ENCODE data around the gene TRAPPC4. TPM values are rescaled to one million over a fixed set of nuclear protein-coding genes. Genes with fewer than 3 reads are reported as not detected.
"Not testable (repeated sequence)": the region's sequence is repeated elsewhere in the genome, so short reads cannot be mapped to it uniquely, and the experiment has no call there.

Gene TRAPPC4
- total RNA-seq, 2 donors from 2014 or later, result 72.6 to 73.2 TPM

DNA sequence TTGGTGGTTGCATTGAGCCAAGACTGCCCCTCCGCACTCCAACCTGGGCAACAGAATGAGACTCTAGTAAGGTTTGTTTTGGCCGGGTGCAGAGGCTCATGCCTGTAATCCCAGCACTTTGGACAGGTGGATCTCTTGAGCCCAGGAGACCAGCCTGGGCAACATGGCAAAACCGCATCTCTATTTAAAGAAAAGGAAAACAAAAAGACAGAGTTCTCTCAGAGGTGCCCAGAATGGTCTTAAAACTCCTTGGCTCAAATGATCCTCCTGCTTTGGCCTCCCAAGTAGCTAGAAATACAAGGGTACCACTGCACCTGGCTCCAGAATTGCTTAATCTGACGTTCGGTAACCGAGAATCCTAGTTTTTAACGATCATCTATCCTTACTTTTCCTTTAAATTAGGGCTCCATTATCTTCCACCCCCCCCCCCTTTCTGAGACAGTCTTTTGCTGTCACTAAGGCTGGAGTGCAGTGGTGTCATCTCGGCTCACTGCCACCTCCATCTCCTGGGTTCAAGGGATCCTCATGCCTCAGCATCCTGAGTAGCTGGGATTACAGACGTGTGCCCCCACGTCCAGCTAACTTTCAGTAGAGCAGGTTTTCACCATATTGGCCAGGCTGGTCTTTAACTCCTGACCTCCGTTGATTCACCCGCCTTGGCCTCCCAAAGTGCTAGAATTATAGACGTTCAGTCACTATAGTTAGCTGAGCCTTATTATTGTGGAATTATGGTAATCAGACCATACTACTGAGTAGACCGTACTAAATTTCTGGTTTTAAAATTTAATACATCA lies 2.2 kb upstream of the TRAPPC4 start:
- Histone ChIP-seq H3K36me3 (no peaks in the 10 kb centered on the region), H3K9ac (ENCODE audit: low read depth in 2 of 2, low read length in 2 of 2) (peak overlapping the region in 1 of 2 donors; percentile 53), H3K27me3 (no peaks in the 10 kb centered on the region), H3K27ac (no peak overlapping the region), H3K4me1 (peaks cover 15% of the 10 kb centered on the region), H3K9me3 (no peaks in the 10 kb centered on the region), H3K4me3 (no peak overlapping the region)
- no peak for DNase-seq
- intact Hi-C loops (cut with DNase I), result no loop called here
- TF ChIP-seq, protein P1, sequence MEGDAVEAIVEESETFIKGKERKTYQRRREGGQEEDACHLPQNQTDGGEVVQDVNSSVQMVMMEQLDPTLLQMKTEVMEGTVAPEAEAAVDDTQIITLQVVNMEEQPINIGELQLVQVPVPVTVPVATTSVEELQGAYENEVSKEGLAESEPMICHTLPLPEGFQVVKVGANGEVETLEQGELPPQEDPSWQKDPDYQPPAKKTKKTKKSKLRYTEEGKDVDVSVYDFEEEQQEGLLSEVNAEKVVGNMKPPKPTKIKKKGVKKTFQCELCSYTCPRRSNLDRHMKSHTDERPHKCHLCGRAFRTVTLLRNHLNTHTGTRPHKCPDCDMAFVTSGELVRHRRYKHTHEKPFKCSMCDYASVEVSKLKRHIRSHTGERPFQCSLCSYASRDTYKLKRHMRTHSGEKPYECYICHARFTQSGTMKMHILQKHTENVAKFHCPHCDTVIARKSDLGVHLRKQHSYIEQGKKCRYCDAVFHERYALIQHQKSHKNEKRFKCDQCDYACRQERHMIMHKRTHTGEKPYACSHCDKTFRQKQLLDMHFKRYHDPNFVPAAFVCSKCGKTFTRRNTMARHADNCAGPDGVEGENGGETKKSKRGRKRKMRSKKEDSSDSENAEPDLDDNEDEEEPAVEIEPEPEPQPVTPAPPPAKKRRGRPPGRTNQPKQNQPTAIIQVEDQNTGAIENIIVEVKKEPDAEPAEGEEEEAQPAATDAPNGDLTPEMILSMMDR (IDR thresholded peaks at IDR 0.05), result no peak

DNA sequence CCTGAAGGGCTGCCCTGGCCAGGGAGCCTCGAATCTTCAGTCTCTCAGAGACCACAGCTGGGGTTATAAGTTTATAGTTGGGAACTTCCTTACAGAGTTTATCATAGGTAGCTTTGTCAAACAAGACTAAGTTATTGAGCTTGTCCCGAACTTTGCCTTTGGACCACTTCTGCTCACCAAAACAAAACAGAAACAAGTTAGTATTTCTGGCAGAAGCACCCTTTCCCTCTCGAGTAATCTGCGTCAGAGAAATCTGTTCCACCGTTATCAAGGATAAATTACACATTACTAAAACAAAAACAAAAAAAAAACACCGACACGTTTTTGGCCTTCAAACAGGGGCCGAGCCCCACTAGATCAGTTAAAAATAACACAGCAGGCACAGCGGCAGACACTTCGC lies 1.2 kb upstream of the TRAPPC4 start:
- DNase-seq; H3K27me3 ChIP-seq; intact Hi-C loops (cut with DNase I); H3K36me3 ChIP-seq; H3K9me3 ChIP-seq: not testable (repeated sequence)
- Histone ChIP-seq H3K27ac (peak overlapping the region; percentile 92), H3K4me3 (peak overlapping the region; percentile 86), H3K9ac (ENCODE audit: low read depth in 2 of 2, low read length in 2 of 2) (peak overlapping the region; percentile 89 to 99), H3K4me1 (peaks cover 15% of the 10 kb centered on the region)

DNA sequence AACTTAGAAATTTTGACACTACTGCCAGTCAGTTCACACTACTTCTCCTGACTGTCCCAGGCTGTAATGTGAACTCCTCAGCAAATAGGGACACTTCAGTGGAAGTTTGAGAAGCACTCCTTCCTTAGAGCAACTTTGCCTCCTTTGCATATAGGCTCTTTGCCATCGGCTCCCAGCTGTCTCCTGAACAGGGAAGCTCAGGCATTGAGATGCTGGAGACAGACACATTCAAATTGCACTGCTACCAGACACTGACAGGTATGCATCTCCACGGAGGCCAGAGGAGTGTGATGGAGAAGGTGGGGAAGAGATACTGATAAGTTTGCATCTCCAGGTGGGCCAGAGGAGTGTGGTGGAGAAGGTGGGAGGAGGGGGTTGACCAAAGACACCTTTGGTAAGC lies 1.4 kb downstream of the TRAPPC4 start:
- H3K27ac ChIP-seq, result no peak overlapping the region
- no peaks in the 10 kb centered on the region for H3K36me3 ChIP-seq
- H3K9me3 ChIP-seq, result no peaks in the 10 kb centered on the region
- intact Hi-C loops (cut with DNase I), result no loop called here
- DNase-seq, result peak; percentile 25
- peak overlapping the region; percentile 86 for H3K4me3 ChIP-seq
- H3K9ac ChIP-seq (ENCODE audit: low read depth in 2 of 2, low read length in 2 of 2), result peak overlapping the region in 1 of 2 donors; percentile 89
- TF ChIP-seq, protein P1 (IDR thresholded peaks at IDR 0.05), result no peak
- peaks cover 18% of the 10 kb centered on the region for H3K4me1 ChIP-seq
- H3K27me3 ChIP-seq, result no peaks in the 10 kb centered on the region

DNA sequence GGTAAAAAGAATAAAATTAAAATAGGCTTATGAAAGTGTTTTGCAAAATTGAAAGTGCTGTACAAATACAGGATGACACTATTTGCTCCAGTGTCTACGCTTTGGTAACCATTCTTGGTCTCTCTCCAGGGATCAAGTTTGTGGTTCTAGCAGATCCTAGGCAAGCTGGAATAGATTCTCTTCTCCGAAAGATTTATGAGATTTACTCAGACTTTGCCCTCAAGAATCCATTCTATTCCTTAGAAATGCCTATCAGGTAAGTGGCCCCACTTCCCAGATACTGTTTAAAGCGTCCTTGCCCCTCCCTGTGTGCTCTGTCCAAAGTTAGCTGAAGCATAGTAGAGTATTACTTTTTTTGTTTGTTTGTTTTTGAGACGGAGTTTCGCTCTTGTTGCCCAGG lies 3.1 kb downstream of the TRAPPC4 start:
- Histone ChIP-seq H3K27me3 (no peaks in the 10 kb centered on the region), H3K36me3 (no peaks in the 10 kb centered on the region), H3K4me1 (peaks cover 16% of the 10 kb centered on the region), H3K9ac (ENCODE audit: low read depth in 2 of 2, low read length in 2 of 2) (no peak overlapping the region), H3K4me3 (no peak overlapping the region), H3K9me3 (no peaks in the 10 kb centered on the region), H3K27ac (peak overlapping the region; percentile 33)
- TF ChIP-seq, protein P1 (IDR thresholded peaks at IDR 0.05), result no peak
- DNase-seq, result peak; percentile 38
- intact Hi-C loops (cut with DNase I), result no loop called here

DNA sequence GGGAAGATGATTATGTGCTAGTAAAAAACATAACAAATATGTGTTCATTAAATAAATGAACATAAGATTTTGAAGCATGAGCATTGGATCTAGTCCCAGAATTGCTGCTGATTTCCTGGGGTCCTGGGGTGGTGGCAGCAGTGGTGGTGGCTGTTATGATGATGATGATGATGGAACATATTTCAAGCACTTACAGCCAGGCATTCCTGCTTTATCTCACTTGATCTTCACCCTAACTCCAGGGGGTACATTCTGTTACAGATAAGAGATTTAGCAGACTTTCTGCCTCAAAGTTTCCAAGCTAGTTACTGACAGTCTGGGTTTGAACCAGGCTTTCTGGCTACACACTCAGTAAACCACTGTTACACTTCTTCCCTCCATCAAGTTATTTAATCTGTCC lies 5.2 kb downstream of the TRAPPC4 start:
- Histone ChIP-seq H3K27me3 (no peaks in the 10 kb centered on the region), H3K9ac (ENCODE audit: low read depth in 2 of 2, low read length in 2 of 2) (no peak overlapping the region), H3K4me1 (peaks cover 11% of the 10 kb centered on the region), H3K4me3 (no peak overlapping the region), H3K36me3 (no peaks in the 10 kb centered on the region), H3K9me3 (no peaks in the 10 kb centered on the region), H3K27ac (no peak overlapping the region)
- TF ChIP-seq, protein P1 (IDR thresholded peaks at IDR 0.05), result no peak
- intact Hi-C loops (cut with DNase I), result no loop called here
- DNase-seq, result no peak

DNA sequence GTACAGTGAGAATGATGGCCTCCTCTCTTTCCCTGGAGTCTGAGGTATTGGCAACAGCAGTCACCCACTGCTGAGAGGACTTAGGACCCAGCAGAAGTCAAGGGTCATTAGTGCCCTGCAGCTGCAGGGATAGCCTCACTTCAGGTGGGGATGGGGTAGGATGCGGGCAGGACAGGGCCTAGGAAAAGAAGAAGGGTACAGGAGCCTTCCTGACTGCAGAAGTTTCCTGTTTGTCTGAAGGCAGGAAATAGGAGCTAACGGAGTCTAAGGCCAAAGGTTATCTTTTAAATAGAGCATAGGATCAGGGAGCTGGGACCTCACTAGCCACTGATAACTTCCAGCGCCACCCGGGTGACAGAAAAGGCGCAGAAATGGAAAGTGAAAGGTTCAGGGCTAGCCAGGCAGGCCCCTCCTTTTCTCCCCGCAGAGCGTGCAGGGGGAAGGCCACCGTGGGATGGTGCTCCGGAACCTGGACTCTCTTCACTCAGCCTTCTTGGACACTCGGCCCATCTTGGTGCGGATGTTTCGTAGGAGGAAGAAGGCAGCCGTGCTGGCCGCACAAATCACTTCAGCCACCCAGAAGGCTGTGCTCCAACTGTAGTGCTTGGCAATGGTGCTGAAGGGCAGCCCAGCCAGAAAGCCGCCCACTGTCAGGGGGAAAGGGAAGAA lies 6.0 kb downstream of the TRAPPC4 start:
- H3K4me3 ChIP-seq, result no peak overlapping the region
- no peak overlapping the region for H3K27ac ChIP-seq
- no peaks in the 10 kb centered on the region for H3K9me3 ChIP-seq
- H3K9ac ChIP-seq (ENCODE audit: low read depth in 2 of 2, low read length in 2 of 2), result no peak overlapping the region
- H3K4me1 ChIP-seq, result peaks cover 11% of the 10 kb centered on the region
- no peak for DNase-seq
- intact Hi-C loops (cut with DNase I), result no loop called here
- TF ChIP-seq, protein P1 (IDR thresholded peaks at IDR 0.05), result no peak
- no peaks in the 10 kb centered on the region for H3K27me3 ChIP-seq
- no peaks in the 10 kb centered on the region for H3K36me3 ChIP-seq
